NCI-H1048 (cell line): Measurements from ENCODE around the gene CDK17.
A peak's percentile ranks its signal among the peaks of the same experiment; 100 is the strongest.
"Not testable (repeated sequence)": the region's sequence is repeated elsewhere in the genome, so short reads cannot be mapped to it uniquely, and the experiment has no call there.

Experiments
- DNase-seq: peaks from one replicate; lab custom pipeline; 2025; lab: John Stamatoyannopoulos, UW

Gene CDK17

GRCh38 chr12:96315741-96316481, 84.3 kb downstream of the CDK17 start:
- DNase-seq, result not testable (repeated sequence)

GRCh38 chr12:96314723-96315122, 85.5 kb downstream of the CDK17 start:
- DNase-seq, result no peak

GRCh38 chr12:96313606-96314005, 86.6 kb downstream of the CDK17 start:
- DNase-seq, result no peak

- DNase-seq, result no peak
Observed at GRCh38 chr12:96311191-96311590, 89.0 kb downstream of the CDK17 start.

- no peak for DNase-seq
Observed at GRCh38 chr12:96310067-96310466, 90.2 kb downstream of the CDK17 start.

- no peak for DNase-seq
Observed at GRCh38 chr12:96308881-96309280, 91.4 kb downstream of the CDK17 start.

- no peak for DNase-seq
Observed at GRCh38 chr12:96305665-96306064, 94.6 kb downstream of the CDK17 start.

- DNase-seq, result no peak
Observed at GRCh38 chr12:96303653-96304052, 96.6 kb downstream of the CDK17 start.

GRCh38 chr12:96302687-96303310, 97.4 kb downstream of the CDK17 start:
- peak; percentile 45 for DNase-seq

GRCh38 chr12:96301732-96302131, 98.5 kb downstream of the CDK17 start:
- DNase-seq, result no peak

- DNase-seq, result no peak
Observed at GRCh38 chr12:96300064-96300463, 100.2 kb downstream of the CDK17 start.

- no peak for DNase-seq
Observed at GRCh38 chr12:96297504-96297903, 102.7 kb downstream of the CDK17 start.

GRCh38 chr12:96295532-96296160, 104.6 kb downstream of the CDK17 start:
- no peak for DNase-seq

- DNase-seq, result no peak
Observed at GRCh38 chr12:96294831-96295230, 105.4 kb downstream of the CDK17 start.

- DNase-seq, result no peak
Observed at GRCh38 chr12:96293093-96293492, 107.1 kb downstream of the CDK17 start.

- no peak for DNase-seq
Observed at GRCh38 chr12:96289067-96289466, 111.2 kb downstream of the CDK17 start.

- DNase-seq, result no peak
Observed at GRCh38 chr12:96285158-96285557, 115.1 kb downstream of the CDK17 start.

GRCh38 chr12:96274331-96274730, 125.9 kb downstream of the CDK17 start:
- DNase-seq, result no peak

GRCh38 chr12:96271469-96272199, 128.6 kb downstream of the CDK17 start:
- DNase-seq, result no peak

GRCh38 chr12:96266238-96266637, 134.0 kb downstream of the CDK17 start:
- DNase-seq, result no peak

- no peak for DNase-seq
Observed at GRCh38 chr12:96265836-96266235, 134.4 kb downstream of the CDK17 start.

GRCh38 chr12:96265400-96265799, 134.8 kb downstream of the CDK17 start:
- no peak for DNase-seq
